ENCODE data around the gene MGAT5B.

MGAT5B gene

DNA sequence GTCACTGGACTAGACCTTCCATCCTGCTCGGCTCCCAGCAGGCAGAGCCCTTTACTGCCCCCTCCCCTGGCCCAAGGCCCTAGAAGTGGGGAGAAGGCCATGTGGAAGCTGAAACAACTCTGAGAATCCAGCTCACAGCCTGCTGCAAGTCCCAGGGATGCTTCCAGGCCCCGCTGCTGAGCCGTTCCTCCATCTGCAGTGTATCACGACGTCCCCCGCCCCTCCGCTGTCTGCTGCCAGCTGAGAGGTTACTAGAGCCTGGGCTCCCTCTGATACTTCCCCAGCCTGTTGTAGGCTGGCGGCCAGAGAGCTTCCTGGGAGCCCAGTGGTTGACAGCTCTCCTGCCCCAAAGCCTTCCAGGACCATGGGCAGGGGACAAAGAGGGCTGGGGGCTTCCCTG, 118.2 kb downstream of the MGAT5B start:
- no peak for DNase-seq

DNA sequence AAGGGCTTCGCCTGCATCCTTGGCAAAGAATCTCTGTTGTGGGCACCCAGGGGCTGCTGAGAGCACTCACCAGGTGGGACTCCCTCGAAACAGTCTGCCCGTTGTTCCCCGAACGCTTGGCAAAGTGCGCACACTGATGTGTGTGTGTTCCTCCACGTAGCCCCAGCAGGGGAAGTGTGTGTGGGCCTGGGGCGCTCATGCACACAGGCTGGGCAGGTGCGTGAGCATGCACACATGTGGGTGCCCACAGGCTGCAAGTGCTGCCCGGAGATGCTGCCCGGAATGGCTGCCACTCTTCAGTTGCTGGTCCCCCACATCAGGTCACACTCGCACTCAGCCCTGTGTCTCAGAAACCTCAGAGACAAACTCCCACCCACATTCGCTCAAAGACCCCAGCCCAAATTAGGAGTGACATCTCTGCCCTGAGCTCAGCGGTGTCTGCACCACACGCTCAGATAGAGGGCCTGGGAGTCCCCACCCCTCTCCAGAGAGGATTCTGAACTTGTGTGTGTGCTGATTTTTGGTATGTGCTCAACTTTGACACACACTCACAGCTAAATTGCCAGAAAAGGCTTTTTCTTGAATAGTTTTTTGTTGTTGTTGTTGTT, 119.4 kb downstream of the MGAT5B start:
- DNase-seq: no peak

DNA sequence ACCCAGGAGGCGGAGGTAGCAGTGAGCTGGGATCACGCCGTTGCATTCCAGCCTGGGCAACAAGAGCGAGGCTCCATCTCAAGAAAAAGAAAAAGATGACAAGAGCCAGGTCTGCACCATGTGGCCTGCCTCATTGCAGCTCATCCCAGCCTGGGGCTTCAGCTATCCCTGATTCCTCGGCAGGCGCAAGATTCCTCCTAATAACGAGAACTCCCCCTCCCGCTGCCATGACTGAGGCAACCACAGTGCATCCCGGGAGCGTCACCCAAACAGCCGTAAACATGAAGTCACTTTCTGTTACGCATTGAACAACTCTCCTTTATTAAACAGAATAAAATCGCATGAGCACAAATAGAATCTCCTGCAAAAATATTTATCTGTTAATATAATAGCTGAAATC, 120.6 kb downstream of the MGAT5B start:
- DNase-seq: no peak

DNA sequence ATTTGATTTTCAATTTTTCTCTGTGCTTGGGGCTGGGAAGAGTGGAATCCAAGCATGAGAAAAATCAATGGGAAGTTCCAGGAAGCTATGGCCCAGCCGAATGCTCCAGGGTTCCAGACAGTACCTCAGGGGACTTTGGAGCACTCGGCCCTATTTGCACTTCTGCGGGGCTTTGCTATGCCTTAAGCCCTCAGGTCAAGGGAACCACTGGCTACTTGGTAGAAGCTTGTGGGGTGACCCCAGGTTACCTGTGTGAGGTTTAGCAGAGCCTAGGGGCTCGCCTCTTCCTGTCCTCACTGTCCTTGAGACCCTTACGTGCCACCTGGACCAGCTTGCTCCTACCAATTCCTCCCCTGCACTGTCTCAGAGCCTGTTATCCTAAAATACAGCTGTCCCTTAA, 121.3 kb downstream of the MGAT5B start:
- DNase-seq: no peak

DNA sequence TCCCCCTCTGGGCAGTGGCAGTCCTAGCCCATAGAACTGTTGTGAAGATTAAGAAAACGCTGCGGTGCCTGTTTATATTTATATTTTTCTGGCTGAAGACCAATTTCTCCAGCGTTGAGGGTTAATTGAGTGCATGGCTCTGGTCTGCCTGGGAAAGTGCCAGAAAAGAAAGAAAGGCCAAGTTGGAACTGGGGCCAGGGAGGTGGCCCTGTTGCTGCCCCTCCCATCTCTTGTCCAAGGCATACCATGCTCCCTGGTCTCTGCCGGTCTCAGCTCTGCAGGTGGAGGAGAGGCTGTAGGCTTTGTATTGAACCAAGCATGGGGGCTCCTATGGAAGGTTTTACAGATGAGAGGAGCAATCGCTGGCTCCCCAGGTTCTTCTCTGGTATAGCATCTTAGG, 124.7 kb downstream of the MGAT5B start:
- no peak for DNase-seq

DNA sequence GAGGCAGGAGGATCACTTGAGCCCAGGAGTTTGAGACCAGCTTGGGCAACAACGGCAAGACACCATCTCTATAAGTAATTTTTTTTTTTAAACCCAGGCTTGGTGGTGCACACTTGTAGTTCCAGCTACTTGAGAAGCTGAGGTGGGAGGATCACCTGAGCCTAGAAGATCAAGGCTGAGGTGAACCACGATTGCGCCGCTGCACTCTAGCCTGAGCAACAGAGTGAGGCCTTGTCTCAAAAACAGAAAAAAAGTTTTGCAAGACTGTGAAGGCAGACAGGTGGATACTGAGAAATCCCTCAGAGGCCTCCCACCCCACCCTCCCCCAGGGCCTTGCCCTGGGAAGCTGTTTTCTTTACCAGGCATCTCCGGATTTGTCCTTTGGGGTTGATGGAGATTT, 125.4 kb downstream of the MGAT5B start:
- DNase-seq: no peak

DNA sequence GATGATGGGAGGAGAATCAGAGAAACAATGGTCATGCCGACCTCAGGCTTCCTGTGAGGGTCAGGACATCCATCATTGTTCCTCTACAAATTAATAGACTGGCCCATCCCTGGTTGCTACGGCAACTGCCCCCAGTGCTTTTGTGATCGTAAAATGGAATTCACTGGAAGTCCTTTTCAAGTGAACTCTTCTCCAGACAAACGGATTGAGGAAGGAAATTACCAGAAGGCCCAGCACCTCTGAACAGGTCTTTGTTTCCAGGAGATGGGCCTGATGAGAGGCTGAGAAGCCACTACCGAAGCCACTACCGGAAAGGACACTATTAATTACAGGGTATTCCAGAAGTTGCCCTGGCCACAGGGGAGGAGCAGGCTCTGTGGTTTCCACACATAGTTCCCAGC, 126.0 kb downstream of the MGAT5B start:
- DNase-seq: no peak

DNA sequence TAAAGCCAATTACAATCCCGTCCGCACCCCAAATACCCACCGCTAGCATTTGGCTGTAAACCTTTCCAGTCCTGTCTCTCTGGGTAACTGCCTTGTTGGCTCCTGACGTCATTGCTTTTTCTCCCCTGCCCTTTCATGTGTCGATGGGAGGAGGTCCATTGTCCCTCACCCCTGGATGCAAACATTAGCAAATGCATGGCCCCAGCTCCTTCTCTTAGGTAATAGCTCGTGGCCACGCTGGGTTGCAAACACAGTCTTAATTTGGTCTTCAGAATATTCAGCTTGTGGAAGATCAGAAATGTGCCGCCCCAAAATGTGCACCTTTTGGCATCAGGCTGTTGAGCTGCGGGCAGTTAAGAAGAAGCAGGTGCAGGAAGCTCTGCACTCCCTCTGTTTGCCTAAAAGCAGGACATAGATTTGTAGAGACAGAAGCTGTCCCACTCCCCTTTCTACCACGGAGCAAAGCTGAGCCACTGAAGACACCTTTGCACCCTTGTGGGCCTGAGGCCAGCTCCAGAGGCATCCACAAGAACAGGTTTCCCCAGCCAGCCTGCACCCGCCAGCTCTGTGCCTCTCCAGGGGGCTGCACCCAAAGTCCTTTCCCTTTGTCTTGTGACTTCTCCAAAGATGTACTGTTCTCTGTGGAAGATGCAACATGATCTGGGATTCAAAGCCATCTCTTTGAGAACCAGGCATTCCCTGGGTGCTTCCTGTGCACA, 127.3 kb downstream of the MGAT5B start:
- DNase-seq: no peak

DNA sequence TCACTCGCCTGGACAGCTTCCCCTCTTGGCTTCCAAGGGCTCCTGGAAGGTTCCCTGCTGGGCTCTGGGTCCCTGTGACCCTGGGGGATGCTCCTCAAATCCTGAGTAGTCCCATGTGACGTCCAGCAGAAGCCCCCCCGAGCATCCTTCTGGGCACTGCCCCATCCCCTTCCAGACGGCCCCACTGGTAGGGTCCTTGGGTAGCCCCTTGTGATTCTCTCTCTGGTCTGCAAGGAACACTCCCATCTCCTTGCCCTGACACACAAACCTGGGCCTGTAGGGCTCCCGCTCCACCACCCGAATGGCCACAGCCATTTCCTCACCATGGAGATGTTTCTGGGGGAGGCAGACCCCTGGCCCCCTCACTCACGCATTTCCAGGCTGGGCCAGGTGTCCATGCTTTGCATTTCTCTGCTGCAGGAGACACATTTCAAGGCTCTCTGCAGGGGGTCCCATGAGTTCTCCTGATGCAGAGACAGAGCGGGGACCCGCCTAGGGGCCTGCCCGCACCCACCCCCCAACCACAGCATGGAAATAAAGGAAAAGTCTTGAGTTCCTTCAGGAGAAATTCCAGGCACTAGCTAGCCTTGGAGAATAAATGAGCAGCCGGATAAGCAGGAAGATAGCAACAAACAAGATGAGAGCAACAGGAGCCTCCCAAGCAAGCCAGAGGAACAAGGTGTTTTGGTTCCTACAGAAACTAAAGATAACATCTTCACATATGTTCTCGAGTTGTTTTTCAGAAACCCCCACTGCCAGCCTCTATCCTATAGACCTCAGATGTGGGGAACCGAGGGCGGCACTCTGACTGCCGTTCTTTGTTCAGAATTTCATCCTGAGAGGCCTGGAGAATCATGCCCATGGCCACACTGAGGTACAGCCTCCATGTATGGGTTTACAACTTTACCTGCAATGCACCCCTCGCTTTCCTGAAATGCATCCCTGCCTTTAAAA, 128.8 kb downstream of the MGAT5B start:
- DNase-seq: no peak

DNA sequence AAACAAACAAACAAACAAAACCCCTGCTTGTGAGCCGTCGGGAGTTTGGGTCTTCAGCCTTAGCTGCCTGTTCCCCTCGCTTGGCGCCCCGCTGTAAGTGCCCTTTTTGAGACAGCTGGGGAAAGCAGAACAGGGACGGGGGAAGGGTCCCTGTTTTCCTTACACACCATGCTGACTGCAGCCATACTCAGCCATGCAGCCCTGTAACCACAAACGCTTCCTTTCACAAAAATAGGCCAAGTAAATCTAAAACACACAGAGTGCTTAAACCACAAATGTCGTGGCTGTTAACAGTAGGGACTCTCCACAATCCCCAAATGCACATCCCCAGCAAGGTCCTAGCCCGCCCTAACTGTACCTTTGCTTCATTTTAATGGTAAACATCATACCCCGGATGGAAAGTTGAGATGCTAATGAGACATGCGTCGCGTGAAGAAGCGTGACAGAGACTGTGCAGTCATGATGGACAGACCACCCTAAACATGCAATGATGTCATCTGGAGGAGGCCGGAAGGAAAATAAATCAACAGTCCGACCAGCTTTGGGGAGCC, 129.9 kb downstream of the MGAT5B start:
- no peak for DNase-seq

DNA sequence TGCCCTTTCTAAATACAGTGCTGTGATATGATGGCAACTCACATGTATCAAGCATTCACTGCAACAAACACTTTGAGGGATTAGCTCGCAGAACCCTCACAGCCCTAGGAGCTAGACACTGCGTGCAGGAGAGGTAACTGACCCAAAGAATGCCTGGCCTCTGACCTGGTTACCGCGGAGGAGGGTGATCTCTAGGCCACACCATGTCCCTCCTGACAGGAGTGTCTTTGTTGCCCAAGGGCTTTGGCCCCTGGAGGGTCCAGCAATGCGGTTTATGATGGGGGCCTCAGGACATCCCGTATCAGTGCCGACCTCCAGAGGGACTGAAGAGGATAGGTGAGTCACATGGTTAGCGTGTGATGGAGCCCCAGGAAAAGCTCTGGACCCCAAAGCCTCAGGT, 130.6 kb downstream of the MGAT5B start:
- no peak for DNase-seq
